Neural progenitor cell (in vitro differentiated cells): ENCODE measurements around the gene PLEKHG2.

Experiments used
- EZH2 ChIP-seq: fragments of 200-600 bp; sonication (generic); IDR thresholded peaks from 2 replicates; pipeline ENCODE4 v1.6.1; 2017; ENCODE audit warnings: antibody characterized with exemption, mild to moderate bottlenecking, moderate library complexity
- EZH2phosphoT487 ChIP-seq: fragments of 200-600 bp; sonication (generic); IDR thresholded peaks from 2 replicates; pipeline ENCODE4 v1.6.1; 2017; ENCODE audit warnings: antibody characterized with exemption
- TF ChIP-seq, protein P1 (sequence below): fragments of 200-600 bp; sonication (generic); IDR thresholded peaks from 2 replicates; pipeline ENCODE4 v1.5.1; 2017; ENCODE audit warnings: antibody characterized with exemption, mild to moderate bottlenecking

DNA sequence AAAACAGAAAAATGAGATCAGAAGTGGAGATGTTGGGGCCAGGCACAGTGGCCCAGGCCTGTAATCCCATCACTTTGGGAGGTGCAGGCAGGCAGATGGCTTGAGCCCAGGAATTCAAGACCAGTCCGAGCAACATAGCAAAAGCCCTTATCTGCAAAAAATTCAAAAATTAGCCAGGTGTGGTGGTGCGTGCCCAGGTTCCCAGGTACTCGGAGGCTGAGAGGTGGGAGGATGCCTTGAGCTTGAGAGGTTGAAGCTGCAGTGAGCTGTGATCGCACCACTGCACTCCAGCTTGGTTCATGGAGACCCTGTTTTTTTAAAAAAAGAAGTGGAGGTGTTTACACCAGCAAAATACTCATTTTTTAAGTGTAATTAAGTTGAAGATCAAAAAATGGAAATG is 12.4 kb upstream of the PLEKHG2 start:
- TF ChIP-seq, protein P1, sequence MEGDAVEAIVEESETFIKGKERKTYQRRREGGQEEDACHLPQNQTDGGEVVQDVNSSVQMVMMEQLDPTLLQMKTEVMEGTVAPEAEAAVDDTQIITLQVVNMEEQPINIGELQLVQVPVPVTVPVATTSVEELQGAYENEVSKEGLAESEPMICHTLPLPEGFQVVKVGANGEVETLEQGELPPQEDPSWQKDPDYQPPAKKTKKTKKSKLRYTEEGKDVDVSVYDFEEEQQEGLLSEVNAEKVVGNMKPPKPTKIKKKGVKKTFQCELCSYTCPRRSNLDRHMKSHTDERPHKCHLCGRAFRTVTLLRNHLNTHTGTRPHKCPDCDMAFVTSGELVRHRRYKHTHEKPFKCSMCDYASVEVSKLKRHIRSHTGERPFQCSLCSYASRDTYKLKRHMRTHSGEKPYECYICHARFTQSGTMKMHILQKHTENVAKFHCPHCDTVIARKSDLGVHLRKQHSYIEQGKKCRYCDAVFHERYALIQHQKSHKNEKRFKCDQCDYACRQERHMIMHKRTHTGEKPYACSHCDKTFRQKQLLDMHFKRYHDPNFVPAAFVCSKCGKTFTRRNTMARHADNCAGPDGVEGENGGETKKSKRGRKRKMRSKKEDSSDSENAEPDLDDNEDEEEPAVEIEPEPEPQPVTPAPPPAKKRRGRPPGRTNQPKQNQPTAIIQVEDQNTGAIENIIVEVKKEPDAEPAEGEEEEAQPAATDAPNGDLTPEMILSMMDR, result no peak
- TF ChIP-seq EZH2, result no peak
- TF ChIP-seq EZH2phosphoT487, result no peak
